CD14-positive monocyte (primary cell): ENCODE results near the gene ACSL5. TPM values are rescaled to one million over a fixed set of nuclear protein-coding genes. Genes with fewer than 3 reads are reported as not detected.
A peak's percentile ranks its signal among the peaks of the same experiment; 100 is the strongest.

ENCODE experiments used
- DNase-seq, 3 donors: peaks; one replicate each; pipeline ENCODE4 v3.0.0-alpha.2; 2011 to 2022
- H2AFZ ChIP-seq: 2 replicates; pipeline ENCODE4 v1.6.0; 2012; ENCODE audit warnings: mild to moderate bottlenecking, low read depth, low read length, inconsistent platforms; ENCODE audit not compliant: insufficient read depth, poor library complexity, severe bottlenecking
- H3K27ac ChIP-seq, 2 donors: 1 replicate in 1 of 2; 2 replicates in 1 of 2; pipeline ENCODE4 v1.5.1; 2012 to 2013; ENCODE audit warnings: low read length in 2 of 2, control low read depth in 1 of 2, inconsistent platforms in 1 of 2, low read depth in 1 of 2, mild to moderate bottlenecking in 1 of 2
- H3K27me3 ChIP-seq, 2 donors: one replicate each; pipeline versions ENCODE4 v1.6.0 to v1.6.1; 2011 to 2013; ENCODE audit warnings: low read length in 2 of 2; ENCODE audit not compliant: control insufficient read depth in 2 of 2, insufficient read depth in 2 of 2
- H3K36me3 ChIP-seq, 2 donors: replicated peaks in 1 of 2; 1 replicate in 1 of 2; 2 replicates in 1 of 2; pipeline versions ENCODE4 v1.5.1 to v1.6.1; 2012 to 2013; ENCODE audit warnings: low read length in 2 of 2, control low read depth in 1 of 2, inconsistent platforms in 1 of 2, mild to moderate bottlenecking in 1 of 2; ENCODE audit not compliant: insufficient read depth in 2 of 2, control insufficient read depth in 1 of 2
- H3K4me1 ChIP-seq, 2 donors: 1 replicate in 1 of 2; 2 replicates in 1 of 2; pipeline versions ENCODE4 v1.5.1 to v1.6.1; 2012 to 2013; ENCODE audit warnings: low read length in 2 of 2, control low read depth in 1 of 2, inconsistent platforms in 1 of 2, mild to moderate bottlenecking in 1 of 2, moderate library complexity in 1 of 2; ENCODE audit not compliant: insufficient read depth in 2 of 2, control insufficient read depth in 1 of 2
- H3K4me2 ChIP-seq: replicated peaks from 2 replicates; pipeline ENCODE3; 2012; ENCODE audit warnings: low read length, moderate library complexity, mild to moderate bottlenecking; ENCODE audit not compliant: poor library complexity, severe bottlenecking; ENCODE audit errors: extremely low read depth
- H3K4me3 ChIP-seq, 3 experiments: fragments of 200-600 bp in 1 of 3; sonication (generic) in 1 of 3; replicated peaks in 1 of 3; 1 replicate in 2 of 3; 2 replicates in 1 of 3; pipeline ENCODE4 v1.5.1; 2011 to 2013; ENCODE audit warnings: low read length in 3 of 3, mild to moderate bottlenecking in 3 of 3, control low read depth in 2 of 3, low read depth in 2 of 3, inconsistent platforms in 1 of 3, moderate library complexity in 1 of 3
- H3K79me2 ChIP-seq: 2 replicates; pipeline ENCODE4 v1.6.0; 2012; ENCODE audit warnings: mild to moderate bottlenecking, control low read depth, inconsistent platforms, low read length, moderate library complexity; ENCODE audit not compliant: insufficient read depth
- H3K9ac ChIP-seq: 2 replicates; pipeline ENCODE4 v1.6.0; 2017; ENCODE audit warnings: low read length, mild to moderate bottlenecking; ENCODE audit not compliant: insufficient read depth, poor library complexity, severe bottlenecking
- H3K9me3 ChIP-seq, 2 donors: replicated peaks in 1 of 2; 1 replicate in 1 of 2; 2 replicates in 1 of 2; pipeline versions ENCODE4 v1.5.1 to v1.6.1; 2012 to 2013; ENCODE audit warnings: low read length in 2 of 2, control low read depth in 1 of 2; ENCODE audit not compliant: control insufficient read depth in 1 of 2, insufficient read depth in 1 of 2
- H4K20me1 ChIP-seq: 2 replicates; pipeline ENCODE4 v1.6.0; 2012; ENCODE audit warnings: mild to moderate bottlenecking, low read length, control low read depth, moderate library complexity; ENCODE audit not compliant: insufficient read depth
- H3K27ac Mint-ChIP-seq, 7 donors: one replicate each; pipeline ENCODE4 v1.8.0; 2020; ENCODE audit warnings: mild to moderate bottlenecking in 7 of 7, mixed read lengths in 7 of 7, moderate library complexity in 6 of 7, inconsistent platforms in 2 of 7
- H3K27me3 Mint-ChIP-seq, 3 donors: one replicate each; pipeline ENCODE4 v1.8.0; 2021 to 2022; ENCODE audit warnings: low read depth in 3 of 3, mild to moderate bottlenecking in 3 of 3, mixed read lengths in 3 of 3, moderate library complexity in 3 of 3, inconsistent platforms in 1 of 3
- H3K36me3 Mint-ChIP-seq, 2 donors: one replicate each; pipeline ENCODE4 v1.8.0; 2020; ENCODE audit warnings: mixed read lengths in 2 of 2, inconsistent platforms in 1 of 2, mild to moderate bottlenecking in 1 of 2
- H3K4me1 Mint-ChIP-seq: one replicate; pipeline ENCODE4 v1.8.0; 2020; ENCODE audit warnings: mild to moderate bottlenecking, mixed read lengths
- H3K4me3 Mint-ChIP-seq, 2 donors: one replicate each; pipeline ENCODE4 v1.8.0; 2020; ENCODE audit warnings: mild to moderate bottlenecking in 2 of 2, mixed read lengths in 2 of 2, moderate library complexity in 1 of 2
- H3K9me3 Mint-ChIP-seq, 7 donors: one replicate each; pipeline ENCODE4 v1.8.0; 2020 to 2022; ENCODE audit warnings: mixed read lengths in 7 of 7, mild to moderate bottlenecking in 6 of 7, moderate library complexity in 6 of 7, inconsistent platforms in 2 of 7
- CTCF ChIP-seq: fragments of 200-600 bp; IDR thresholded peaks from one replicate; pipeline ENCODE4 v1.8.0; 2022; ENCODE audit warnings: antibody characterized with exemption, mild to moderate bottlenecking
- WGBS: methylation state at CpG from one replicate; pipeline ENCODE4 v1.1.5; 2013; ENCODE audit warnings: missing lambda C conversion rate; ENCODE audit not compliant: insufficient coverage; 5-methylcytosine and 5-hydroxymethylcytosine counted together
- intact Hi-C, 2 donors: fragments of 100-400 bp; cut with micrococcal nuclease; formaldehyde crosslinking; loops; one replicate each; pipeline versions ENCODE4 v1.15.0 to v1.15.1; 2023
- polyA plus RNA-seq, 3 donors: library from polyadenylated mRNA; depleted of rRNA in 1 of 3; unstranded in 2 of 3; stranded (reverse) in 1 of 3; fragments of 300-500 nt in 2 of 3; fragments of >200 nt in 1 of 3; fragmentation: Illumina TruSeq in 2 of 3; gene quantifications; 1 replicate in 2 of 3; 2 replicates in 1 of 3; pipeline ENCODE4 v1.2.3, GENCODE V29; 2012 to 2021

ACSL5 gene
- polyA plus RNA-seq, 3 donors = 27.5 to 44.4 (median 37.5) TPM

GRCh38 chr10:112343056-112343806 is 30.7 kb upstream of the ACSL5 start:
- Mint-ChIP-seq H3K27ac (peak overlapping the region in 1 of 7 donors; percentile 13), H3K4me3 (no peak overlapping the region), H3K36me3 (no peaks in the 10 kb centered on the region), H3K27me3 (peaks cover 0 to 9% (median 5%) of the 10 kb centered on the region in 3 donors), H3K4me1 (peaks cover 1% of the 10 kb centered on the region), H3K9me3 (peaks cover 0 to 5% (median 0%) of the 10 kb centered on the region in 7 donors)
- no peaks in the 10 kb centered on the region for H3K27me3 ChIP-seq
- no peaks in the 10 kb centered on the region for H4K20me1 ChIP-seq
- WGBS = 0% methylated on average over 3 of the region's 5 CpGs
- no peak overlapping the region for H3K27ac ChIP-seq
- H3K4me3 ChIP-seq = no peak overlapping the region
- no peak overlapping the region for H3K4me2 ChIP-seq
- no peaks in the 10 kb centered on the region for H3K9me3 ChIP-seq
- no peaks in the 10 kb centered on the region for H3K79me2 ChIP-seq
- no peaks in the 10 kb centered on the region for H3K36me3 ChIP-seq
- no peaks in the 10 kb centered on the region for H3K4me1 ChIP-seq
- TF ChIP-seq CTCF = no peak
- intact Hi-C loops = no loop called here
- no peak for DNase-seq
- no peak overlapping the region for H2AFZ ChIP-seq
- H3K9ac ChIP-seq = no peak overlapping the region

GRCh38 chr10:112344261-112344660 is 29.7 kb upstream of the ACSL5 start:
- Histone ChIP-seq H3K4me1 (no peaks in the 10 kb centered on the region), H3K36me3 (no peaks in the 10 kb centered on the region), H3K9ac (no peak overlapping the region), H4K20me1 (no peaks in the 10 kb centered on the region), H2AFZ (no peak overlapping the region), H3K4me3 (no peak overlapping the region), H3K27me3 (no peaks in the 10 kb centered on the region), H3K79me2 (no peaks in the 10 kb centered on the region), H3K9me3 (no peaks in the 10 kb centered on the region), H3K27ac (no peak overlapping the region), H3K4me2 (no peak overlapping the region)
- Mint-ChIP-seq H3K4me3 (no peak overlapping the region), H3K36me3 (no peaks in the 10 kb centered on the region), H3K4me1 (peaks cover 1% of the 10 kb centered on the region), H3K27me3 (peaks cover 0 to 9% (median 5%) of the 10 kb centered on the region in 3 donors), H3K9me3 (peaks cover 0 to 5% (median 0%) of the 10 kb centered on the region in 7 donors), H3K27ac (no peak overlapping the region)
- WGBS = 97% methylated on average over 5 of the region's 6 CpGs
- TF ChIP-seq CTCF = no peak
- intact Hi-C loops = no loop called here
- no peak for DNase-seq
